Measurements from ENCODE around the gene CCDC148. TPM values are rescaled to one million over a fixed set of nuclear protein-coding genes. Genes with fewer than 3 reads are reported as not detected.

CCDC148 gene
- polyA plus RNA-seq, 3 donors, result not detected

DNA sequence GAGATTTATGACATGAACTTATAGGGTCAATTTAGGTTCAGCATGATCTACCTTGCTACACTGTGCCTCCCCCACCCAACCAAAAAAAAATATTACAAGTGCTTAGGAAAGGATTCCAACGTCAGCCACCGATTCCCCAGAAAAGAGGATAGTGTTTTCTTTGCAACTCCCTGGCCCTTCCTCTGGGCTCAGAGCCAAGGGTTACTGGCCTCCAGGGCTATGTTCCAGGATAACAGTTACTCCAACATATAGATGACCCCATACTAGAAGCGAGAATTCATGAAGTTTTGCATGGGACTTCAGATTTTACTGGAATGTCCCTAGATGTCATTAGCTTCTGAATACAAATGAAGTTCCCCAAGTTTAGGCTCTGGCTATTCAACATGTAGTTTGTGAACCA is 182.8 kb downstream of the CCDC148 start:
- H3K27me3 Mint-ChIP-seq (ENCODE audit: low read depth in 3 of 3), result no peaks in the 10 kb centered on the region
- H3K36me3 Mint-ChIP-seq, result no peaks in the 10 kb centered on the region
- peaks cover 2 to 14% (median 7%) of the 10 kb centered on the region in 7 donors for H3K9me3 Mint-ChIP-seq
- no peak overlapping the region for H2AFZ ChIP-seq (ENCODE audit: insufficient read depth, low read depth, low read length, poor library complexity, severe bottlenecking)
- no peak overlapping the region for H3K27ac ChIP-seq (ENCODE audit: low read depth in 1 of 2, low read length in 2 of 2)
- no peak for DNase-seq
- H4K20me1 ChIP-seq (ENCODE audit: insufficient read depth, low read length), result no peaks in the 10 kb centered on the region
- no peaks in the 10 kb centered on the region for H3K79me2 ChIP-seq (ENCODE audit: insufficient read depth, low read length)
- H3K4me3 Mint-ChIP-seq, result no peak overlapping the region
- 100% methylated on average over 2 of the region's 3 CpGs for whole genome bisulfite sequencing (ENCODE audit: insufficient coverage)
- TF ChIP-seq, protein P1, sequence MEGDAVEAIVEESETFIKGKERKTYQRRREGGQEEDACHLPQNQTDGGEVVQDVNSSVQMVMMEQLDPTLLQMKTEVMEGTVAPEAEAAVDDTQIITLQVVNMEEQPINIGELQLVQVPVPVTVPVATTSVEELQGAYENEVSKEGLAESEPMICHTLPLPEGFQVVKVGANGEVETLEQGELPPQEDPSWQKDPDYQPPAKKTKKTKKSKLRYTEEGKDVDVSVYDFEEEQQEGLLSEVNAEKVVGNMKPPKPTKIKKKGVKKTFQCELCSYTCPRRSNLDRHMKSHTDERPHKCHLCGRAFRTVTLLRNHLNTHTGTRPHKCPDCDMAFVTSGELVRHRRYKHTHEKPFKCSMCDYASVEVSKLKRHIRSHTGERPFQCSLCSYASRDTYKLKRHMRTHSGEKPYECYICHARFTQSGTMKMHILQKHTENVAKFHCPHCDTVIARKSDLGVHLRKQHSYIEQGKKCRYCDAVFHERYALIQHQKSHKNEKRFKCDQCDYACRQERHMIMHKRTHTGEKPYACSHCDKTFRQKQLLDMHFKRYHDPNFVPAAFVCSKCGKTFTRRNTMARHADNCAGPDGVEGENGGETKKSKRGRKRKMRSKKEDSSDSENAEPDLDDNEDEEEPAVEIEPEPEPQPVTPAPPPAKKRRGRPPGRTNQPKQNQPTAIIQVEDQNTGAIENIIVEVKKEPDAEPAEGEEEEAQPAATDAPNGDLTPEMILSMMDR (IDR thresholded peaks at IDR 0.05), result no peak
- no peaks in the 10 kb centered on the region for H3K4me1 Mint-ChIP-seq
- H3K4me2 ChIP-seq (replicated peaks; ENCODE audit: extremely low read depth, low read length, poor library complexity, severe bottlenecking), result no peak overlapping the region
- H3K4me1 ChIP-seq (ENCODE audit: control insufficient read depth in 1 of 2, insufficient read depth in 2 of 2, low read length in 2 of 2), result no peaks in the 10 kb centered on the region
- H3K9ac ChIP-seq (ENCODE audit: insufficient read depth, low read length, poor library complexity, severe bottlenecking), result no peak overlapping the region
- H3K27ac Mint-ChIP-seq, result no peak overlapping the region
- H3K9me3 ChIP-seq (replicated peaks in 1 of 2; ENCODE audit: control insufficient read depth in 1 of 2, insufficient read depth in 1 of 2, low read length in 2 of 2), result peaks cover 0 to 5% of the 10 kb centered on the region in 2 donors
- H3K36me3 ChIP-seq (replicated peaks in 1 of 2; ENCODE audit: control insufficient read depth in 1 of 2, insufficient read depth in 2 of 2, low read length in 2 of 2), result no peaks in the 10 kb centered on the region
- H3K4me3 ChIP-seq (replicated peaks in 1 of 3; ENCODE audit: low read depth in 2 of 3, low read length in 3 of 3), result no peak overlapping the region
- no peaks in the 10 kb centered on the region for H3K27me3 ChIP-seq (ENCODE audit: control insufficient read depth in 2 of 2, insufficient read depth in 2 of 2, low read length in 2 of 2)
- intact Hi-C loops (cut with micrococcal nuclease), result no loop called here

DNA sequence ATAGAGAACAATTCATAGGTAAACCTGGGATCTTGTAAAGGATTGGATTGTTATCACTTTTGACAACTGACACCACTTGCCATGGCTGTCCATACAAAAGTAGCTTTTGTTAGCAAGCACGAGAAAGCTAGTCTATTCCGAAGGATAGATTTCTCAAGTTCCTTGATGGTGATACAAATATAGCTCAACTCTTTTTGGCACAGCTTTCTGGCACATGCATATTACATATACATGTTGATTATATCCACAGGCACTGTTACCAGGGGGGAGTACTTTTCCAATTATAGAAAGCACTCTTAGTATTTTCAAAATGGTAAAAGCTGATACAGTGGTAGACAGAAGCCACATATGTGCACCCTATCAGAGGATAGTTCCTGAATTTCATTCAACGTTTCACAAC is 186.0 kb downstream of the CCDC148 start:
- Mint-ChIP-seq H3K27me3 (ENCODE audit: low read depth in 3 of 3) (peaks cover 0 to 3% (median 0%) of the 10 kb centered on the region in 3 donors), H3K9me3 (no peaks in the 10 kb centered on the region), H3K4me3 (no peak overlapping the region), H3K27ac (no peak overlapping the region), H3K36me3 (no peaks in the 10 kb centered on the region), H3K4me1 (no peaks in the 10 kb centered on the region)
- intact Hi-C loops (cut with micrococcal nuclease), result no loop called here
- DNase-seq, result no peak
- Histone ChIP-seq H3K27ac (ENCODE audit: low read depth in 1 of 2, low read length in 2 of 2) (no peak overlapping the region), H3K79me2 (ENCODE audit: insufficient read depth, low read length) (no peaks in the 10 kb centered on the region), H3K9me3 (replicated peaks in 1 of 2; ENCODE audit: control insufficient read depth in 1 of 2, insufficient read depth in 1 of 2, low read length in 2 of 2) (no peaks in the 10 kb centered on the region), H3K4me1 (ENCODE audit: control insufficient read depth in 1 of 2, insufficient read depth in 2 of 2, low read length in 2 of 2) (no peaks in the 10 kb centered on the region), H3K9ac (ENCODE audit: insufficient read depth, low read length, poor library complexity, severe bottlenecking) (no peak overlapping the region), H4K20me1 (ENCODE audit: insufficient read depth, low read length) (no peaks in the 10 kb centered on the region), H3K36me3 (replicated peaks in 1 of 2; ENCODE audit: control insufficient read depth in 1 of 2, insufficient read depth in 2 of 2, low read length in 2 of 2) (no peaks in the 10 kb centered on the region), H3K4me2 (replicated peaks; ENCODE audit: extremely low read depth, low read length, poor library complexity, severe bottlenecking) (no peak overlapping the region), H3K27me3 (ENCODE audit: control insufficient read depth in 2 of 2, insufficient read depth in 2 of 2, low read length in 2 of 2) (no peaks in the 10 kb centered on the region), H3K4me3 (replicated peaks in 1 of 3; ENCODE audit: low read depth in 2 of 3, low read length in 3 of 3) (no peak overlapping the region), H2AFZ (ENCODE audit: insufficient read depth, low read depth, low read length, poor library complexity, severe bottlenecking) (no peak overlapping the region)
- WGBS (ENCODE audit: insufficient coverage), result 80% methylated on average over 1 of the region's 3 CpGs
- TF ChIP-seq, protein P1 (IDR thresholded peaks at IDR 0.05), result no peak
